Measurements from ENCODE around the gene ARHGAP26.

- TF ChIP-seq POLR2AphosphoS5 (IDR thresholded peaks at IDR 0.05) (no peak), CTCF (IDR thresholded peaks at IDR 0.05) (no peak), POLR2A (IDR thresholded peaks at IDR 0.05) (no peak), EP300 (IDR thresholded peaks at IDR 0.05) (no peak)
Observed at GRCh38 chr5:143066556-143067281, 296.5 kb downstream of the ARHGAP26 start.

Data from sigmoid colon (tissue), 4 donors.